Pons (tissue), 1 donor: Measurements from ENCODE around the gene GAP43.

ENCODE experiments used
- DNase-seq: peaks from one replicate; pipeline ENCODE4 v3.0.0-alpha.2; 2016; ENCODE audit warnings: low spot score

The GAP43 gene

GRCh38 chr3:115623044-115623868 is at the start of gene GAP43:
Gene GAP43 (plus strand): TSS chr3:115623510. CDS start chr3:115623690, 180 bp downstream.
- peak; percentile 37 for DNase-seq

GRCh38 chr3:115576325-115576875 is 46.9 kb upstream of the GAP43 start:
- DNase-seq, result no peak

DNA sequence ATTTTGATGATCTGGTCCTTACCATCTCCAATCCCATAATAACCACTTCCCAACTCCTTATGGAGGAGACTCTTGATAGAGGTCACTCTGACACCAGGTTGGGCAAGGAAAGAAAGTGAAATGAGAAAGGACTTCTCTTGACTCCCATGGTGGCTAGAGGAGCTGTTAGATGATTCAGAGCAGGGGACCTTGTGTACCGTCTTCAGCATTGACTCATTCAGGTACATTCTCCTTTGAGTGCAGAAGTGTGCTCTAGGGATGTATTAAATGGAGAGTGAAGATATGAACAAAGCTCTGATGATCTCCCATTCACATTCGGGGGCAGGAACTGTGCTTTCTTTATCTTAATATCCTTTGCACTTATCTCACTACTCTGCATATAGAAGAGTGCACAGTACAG is 46.3 kb upstream of the GAP43 start:
- DNase-seq, result no peak

DNA sequence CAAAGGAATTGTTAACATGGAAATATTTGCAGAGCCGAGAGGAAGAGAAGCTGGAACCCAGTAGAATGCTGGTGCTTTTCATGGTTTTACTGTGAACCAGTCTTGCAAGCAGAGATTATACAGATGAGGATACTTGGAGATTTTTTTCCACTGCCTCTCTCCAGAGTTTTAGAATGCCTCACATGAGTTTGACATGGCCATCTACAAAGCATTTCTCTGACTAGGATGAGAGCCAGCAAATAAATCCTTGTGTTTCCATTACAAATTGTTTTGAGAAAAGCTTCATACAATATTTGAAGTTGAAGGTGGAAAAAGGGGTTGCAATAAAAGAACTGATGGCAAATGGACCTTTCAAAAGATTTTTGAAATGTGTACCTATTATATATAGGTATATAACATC is 45.0 kb upstream of the GAP43 start:
- DNase-seq, result no peak

DNA sequence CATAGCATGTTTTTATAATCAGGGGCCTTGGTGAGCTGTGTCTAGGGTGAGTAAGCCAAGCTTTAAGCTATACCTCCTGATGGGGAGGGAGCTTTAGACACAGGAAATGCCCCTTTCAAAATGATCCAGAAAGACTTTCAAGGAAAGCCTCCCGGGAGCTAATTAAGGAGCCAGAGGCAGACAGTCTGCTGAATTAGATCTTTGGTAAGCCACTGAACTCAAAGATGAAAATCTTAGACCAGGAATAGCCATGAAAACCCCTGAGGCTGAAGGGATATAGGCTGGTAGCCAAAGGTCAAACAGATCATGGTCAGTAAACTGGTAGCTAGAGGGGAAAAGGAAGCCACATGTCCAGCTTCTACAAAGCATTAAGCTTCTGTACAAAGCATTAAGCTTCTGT is 42.7 kb upstream of the GAP43 start:
- no peak for DNase-seq

DNA sequence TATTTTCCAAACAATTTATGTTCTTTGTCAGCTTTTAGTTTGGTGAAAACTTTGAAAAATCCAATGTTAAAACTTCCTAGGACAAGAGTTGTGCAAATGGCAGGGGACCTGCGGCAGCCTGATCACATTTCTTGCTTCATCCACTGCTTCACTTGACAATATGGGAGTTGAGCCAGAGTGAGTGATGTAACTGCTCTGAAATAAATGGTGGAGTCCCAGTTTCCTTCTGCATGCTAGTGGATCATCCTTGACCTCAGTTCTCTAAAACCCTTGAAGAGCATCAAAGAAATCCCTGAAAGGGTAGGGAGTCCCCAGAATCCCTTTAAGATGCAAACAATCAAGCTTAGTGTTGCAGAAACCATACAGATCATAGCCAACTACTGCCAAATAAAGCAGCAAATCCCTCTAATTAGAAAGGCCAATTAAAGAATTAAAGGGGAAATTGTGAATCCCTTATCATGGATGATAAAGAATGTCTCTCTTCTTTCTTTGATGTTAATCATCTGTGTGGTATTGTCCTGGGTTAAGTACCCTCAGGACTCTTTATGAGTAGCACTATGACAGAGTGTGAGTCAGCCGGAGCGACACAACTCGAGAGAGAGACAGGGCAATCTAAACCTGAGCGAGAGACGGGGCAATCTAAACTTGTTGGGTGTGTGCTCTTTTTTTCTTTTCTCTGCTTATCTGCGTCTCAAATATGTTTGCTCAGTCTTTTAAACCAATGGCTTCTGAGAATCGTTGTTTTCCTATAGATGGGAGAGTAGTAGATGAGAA is 41.8 kb upstream of the GAP43 start:
- no peak for DNase-seq

DNA sequence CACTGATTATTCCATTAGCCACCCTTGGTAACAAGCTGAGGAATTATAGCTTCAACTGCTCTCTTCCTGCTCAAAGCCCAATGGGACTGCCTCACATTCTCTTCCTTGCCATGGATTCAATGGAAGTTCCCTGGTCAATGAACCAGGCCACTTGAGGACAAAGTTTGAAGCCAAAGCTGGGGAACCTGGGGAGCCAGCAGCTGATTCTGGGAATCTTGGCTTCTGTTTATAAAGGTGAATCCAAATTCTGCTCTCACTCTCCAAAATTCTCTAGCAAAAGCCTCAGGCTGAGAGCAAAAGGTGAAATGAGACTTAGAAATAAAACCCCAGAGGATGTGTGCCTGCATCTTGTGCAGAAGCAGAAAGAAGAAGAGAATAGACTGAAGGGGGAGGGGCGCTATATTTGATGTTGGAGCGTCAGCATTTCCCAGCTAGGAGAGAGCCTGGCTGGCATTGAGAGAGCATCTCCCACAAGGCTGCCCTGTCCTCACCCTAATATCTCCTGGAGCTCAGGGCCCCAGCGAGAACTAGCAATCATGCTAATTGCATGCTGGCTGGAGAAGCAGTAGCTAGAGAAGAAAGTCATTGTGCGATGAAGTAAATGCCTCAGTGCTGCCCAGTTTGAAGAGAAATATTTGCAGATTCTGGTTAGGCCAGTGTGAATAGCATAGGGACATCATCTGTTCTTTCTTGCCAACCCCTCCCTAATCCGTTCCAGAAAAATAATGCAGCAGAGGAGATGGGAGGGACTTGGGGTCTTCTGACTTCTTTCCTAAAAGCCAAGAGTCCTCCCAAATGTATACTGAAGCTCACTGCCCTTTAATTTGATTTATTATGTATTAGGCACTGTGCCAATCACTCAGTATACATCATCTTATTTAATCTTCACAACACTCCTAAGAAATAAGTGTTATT is 34.9 kb upstream of the GAP43 start:
- peak; percentile 23 for DNase-seq

DNA sequence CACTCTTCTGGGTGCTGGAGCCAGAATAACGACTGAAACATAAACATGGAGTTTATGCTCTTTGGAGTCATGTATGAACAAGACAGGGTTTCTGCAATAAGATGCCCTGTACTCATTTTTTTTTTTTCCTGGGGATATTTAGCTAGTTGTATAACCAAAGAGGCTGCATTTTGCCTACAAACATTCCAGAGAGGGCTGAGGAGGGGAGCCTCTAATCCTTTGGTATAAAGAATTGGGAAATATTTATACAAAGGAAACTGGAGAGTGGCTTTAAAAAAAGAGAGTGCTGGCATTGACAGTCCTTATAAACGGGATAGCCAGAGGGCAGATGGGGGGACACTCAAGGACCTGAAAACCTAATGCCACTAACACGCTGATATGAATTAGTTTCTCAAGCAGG is 32.4 kb upstream of the GAP43 start:
- DNase-seq, result no peak

- DNase-seq, result no peak
These were observed 27.6 kb upstream of the GAP43 start for GRCh38 chr3:115595611-115596275.

DNA sequence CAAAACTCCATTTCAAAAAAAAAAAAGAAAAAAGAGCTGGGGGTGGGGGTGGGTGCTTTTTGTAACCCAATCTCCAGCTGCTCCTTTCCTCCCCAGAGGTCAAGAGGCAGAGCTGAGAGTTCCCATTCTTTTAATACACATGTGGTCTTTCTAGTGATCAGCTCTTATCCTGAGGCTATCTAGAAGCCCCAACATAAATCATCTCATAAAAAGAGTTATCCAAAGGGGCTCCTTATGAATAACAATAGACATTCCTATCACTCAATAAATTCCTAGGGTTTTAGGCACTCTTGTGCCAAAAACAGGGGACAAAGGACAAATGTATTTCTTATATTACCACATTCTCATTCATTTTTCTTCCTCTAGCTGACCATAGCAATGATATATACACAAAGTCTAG is 25.1 kb upstream of the GAP43 start:
- no peak for DNase-seq

DNA sequence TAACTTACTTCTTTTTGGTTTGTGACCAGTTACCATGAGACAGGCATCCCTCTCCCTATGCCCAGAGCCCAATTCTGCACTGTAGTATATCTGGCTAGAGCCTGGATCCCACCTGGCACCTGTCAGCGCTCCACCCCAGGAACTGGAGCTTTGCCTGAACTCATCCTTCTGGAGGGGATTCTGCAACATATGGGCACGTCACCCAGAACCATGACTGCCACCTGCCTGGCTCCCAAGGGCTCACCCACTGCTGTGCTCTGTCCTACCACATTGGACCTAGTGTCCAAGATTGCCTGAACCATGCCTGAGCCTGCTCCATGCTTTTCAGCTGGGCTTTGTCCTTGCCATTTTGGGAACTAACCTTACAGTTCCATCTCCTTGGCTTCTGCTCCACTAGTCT is 21.1 kb upstream of the GAP43 start:
- DNase-seq, result no peak

- DNase-seq, result no peak
These were observed 11.7 kb upstream of the GAP43 start for GRCh38 chr3:115611630-115612029.

DNA sequence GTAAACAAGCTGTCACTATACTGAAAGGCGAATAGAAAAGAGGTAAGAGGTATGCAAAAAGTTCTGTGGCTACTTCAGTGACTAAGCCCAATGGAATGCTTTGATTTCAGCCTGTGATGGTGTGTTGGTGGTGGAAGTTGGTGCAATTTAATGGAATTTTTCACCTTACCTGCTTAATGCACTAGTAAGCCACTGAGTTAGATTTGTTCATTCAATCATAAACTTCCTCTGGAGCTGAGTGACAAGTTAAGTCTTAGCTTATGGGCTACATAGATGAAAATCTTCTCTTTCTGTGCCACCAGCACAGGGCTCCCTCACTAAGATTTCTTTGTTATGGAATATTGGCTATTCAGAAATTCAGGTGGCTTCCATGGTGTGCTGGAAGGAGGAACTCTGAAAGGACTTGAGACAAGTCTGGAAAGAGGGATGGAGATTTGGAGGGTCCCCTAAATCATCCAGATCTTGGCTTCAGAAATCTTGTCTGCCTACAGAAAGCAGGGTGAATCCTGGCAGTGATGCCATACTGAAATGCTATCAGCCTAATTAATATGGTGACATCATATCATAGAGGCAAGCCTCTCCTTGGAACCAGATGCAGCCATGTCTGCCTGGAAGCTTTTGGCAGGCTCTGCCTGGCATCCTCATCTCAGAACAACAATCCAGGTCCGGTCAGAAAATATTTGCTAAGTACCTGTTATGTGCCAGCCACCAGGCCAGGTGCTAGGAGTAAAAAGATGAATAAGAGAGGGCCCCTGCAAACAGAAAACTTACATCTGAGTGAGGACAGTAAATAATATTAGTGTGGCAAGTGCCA is 8.1 kb upstream of the GAP43 start:
- DNase-seq, result no peak

GRCh38 chr3:115616461-115616860 is 6.8 kb upstream of the GAP43 start:
- DNase-seq, result no peak

GRCh38 chr3:115617591-115617990 is 5.7 kb upstream of the GAP43 start:
- no peak for DNase-seq

- no peak for DNase-seq
These were observed 875 bp downstream of the GAP43 start for GRCh38 chr3:115624029-115624741.

DNA sequence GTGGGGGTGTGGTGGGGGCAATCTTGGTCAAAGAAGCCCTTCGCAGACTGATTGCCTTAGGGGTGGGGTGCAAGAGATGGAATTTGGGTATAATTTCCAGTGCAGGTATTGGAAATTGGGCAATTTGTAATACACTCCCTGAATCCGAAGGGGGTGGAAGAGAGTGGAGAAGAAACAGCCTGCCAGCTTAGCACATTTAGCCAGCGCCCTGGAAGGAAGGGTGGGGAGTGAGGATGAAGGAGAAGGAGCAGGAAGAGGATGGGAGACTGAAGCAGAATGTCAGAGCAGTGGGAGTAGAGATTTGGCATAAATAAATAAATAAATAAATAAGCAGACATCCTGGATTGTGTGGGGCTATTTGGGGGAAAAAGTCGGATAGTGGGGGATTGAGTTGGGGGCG is 1.6 kb downstream of the GAP43 start:
- no peak for DNase-seq

DNA sequence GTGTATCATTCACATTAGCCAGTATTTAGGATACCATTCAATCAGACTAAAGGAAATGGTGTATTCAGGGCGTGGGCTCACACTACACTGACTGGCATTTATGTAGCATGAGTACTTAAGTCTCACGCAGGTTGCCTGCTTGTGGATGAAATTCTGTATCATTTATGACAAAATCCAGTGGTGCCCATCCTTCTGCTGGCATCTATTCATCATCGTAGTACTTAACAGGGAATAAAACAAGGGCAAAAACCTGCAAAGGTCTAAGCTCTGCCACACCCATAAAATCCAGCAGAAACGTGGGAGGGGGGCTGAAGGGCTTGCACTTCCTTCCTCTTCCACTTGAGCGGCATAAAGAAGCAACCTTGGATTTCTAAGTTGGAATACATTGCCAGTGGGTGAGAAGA is 2.7 kb downstream of the GAP43 start:
- no peak for DNase-seq

DNA sequence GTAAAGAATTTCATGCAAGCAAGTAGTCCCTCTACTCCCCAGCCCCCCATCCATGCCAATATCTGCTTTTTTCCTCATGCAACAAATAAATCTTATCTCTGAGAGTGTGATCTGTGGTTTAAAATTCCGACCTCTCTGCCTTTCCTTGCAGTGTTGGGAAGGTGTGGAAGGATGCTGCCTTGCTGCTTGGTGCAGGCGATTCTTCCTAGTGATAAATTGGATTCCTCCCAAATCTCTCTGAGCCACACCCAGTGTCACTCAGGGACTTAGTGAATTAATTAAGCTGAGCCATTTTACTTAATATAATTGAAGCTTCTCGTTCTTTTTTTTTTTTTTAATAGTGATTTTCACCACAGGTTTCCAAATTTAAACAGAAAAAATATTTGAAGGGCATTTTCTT is 3.4 kb downstream of the GAP43 start:
- DNase-seq, result no peak
